Forelimb muscle (tissue), 1 donor: Measurements from ENCODE around the gene CEP95. TPM values are rescaled to one million over a fixed set of nuclear protein-coding genes. Genes with fewer than 3 reads are reported as not detected.
"Not testable (repeated sequence)": the region's sequence is repeated elsewhere in the genome, so short reads cannot be mapped to it uniquely, and the experiment has no call there.

ENCODE experiments used
- DNase-seq: peaks from one replicate; pipeline ENCODE4 v3.0.0-alpha.2; 2013; ENCODE audit warnings: low read depth
- polyA plus RNA-seq: library from polyadenylated mRNA; unstranded; fragments of 120-200 nt; gene quantifications from one replicate; pipeline ENCODE4 v1.2.1, GENCODE V29; 2013; ENCODE audit not compliant: insufficient read length

CEP95 gene
- polyA plus RNA-seq = 59.3 TPM

GRCh38 chr17:64506576-64507412 lies at the start of gene CEP95:
TSS of gene CEP95 (plus strand) at chr17:64506977. CDS start at chr17:64507098, 121 bp downstream.
- DNase-seq = peak; percentile 96

- no peak for DNase-seq
Observed at GRCh38 chr17:64457156-64457555, 49.6 kb upstream of the CEP95 start.

DNA sequence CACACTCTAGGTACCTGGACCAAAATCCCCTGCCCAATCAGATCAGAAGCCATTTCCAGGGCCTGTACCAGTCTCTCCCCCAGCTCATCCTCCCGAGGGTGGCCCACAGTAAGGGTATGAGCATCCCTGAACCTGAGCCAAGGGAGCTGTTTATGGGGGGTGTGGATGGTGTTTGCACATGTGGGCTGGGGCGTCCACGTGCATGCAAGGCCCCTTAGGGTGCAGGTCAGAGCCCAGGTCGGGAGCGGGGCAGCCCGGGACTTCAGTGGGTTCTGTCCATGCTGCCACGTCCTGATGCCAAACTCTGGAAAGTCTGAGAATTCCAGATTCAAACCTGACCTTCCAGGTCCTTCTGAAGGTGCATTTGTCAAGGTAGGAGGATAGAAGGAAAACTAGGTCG lies 48.0 kb upstream of the CEP95 start:
- no peak for DNase-seq

GRCh38 chr17:64459284-64459747 lies 47.5 kb upstream of the CEP95 start:
- DNase-seq = no peak

GRCh38 chr17:64459818-64460217 lies 47.0 kb upstream of the CEP95 start:
- not testable (repeated sequence) for DNase-seq

GRCh38 chr17:64460955-64461354 lies 45.8 kb upstream of the CEP95 start:
- DNase-seq = no peak

DNA sequence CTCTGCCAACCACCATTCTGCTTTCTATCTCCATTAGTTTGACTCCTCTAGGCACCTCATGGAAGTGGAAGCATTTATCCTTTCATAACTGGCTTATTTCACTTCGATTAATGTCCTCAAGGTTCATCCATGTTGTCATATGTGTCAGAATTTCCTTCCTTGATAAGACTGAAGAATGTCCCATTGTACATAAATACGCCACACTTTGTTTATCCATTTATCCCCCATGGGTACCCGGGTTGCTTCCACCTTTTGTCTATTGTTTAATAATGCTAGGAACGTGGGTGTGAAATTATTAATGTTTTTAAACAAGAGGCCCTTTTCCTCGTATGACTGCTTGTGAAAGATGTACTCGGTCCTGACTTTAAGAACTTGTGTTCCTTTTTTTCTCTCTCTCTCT lies 45.0 kb upstream of the CEP95 start:
- no peak for DNase-seq

DNA sequence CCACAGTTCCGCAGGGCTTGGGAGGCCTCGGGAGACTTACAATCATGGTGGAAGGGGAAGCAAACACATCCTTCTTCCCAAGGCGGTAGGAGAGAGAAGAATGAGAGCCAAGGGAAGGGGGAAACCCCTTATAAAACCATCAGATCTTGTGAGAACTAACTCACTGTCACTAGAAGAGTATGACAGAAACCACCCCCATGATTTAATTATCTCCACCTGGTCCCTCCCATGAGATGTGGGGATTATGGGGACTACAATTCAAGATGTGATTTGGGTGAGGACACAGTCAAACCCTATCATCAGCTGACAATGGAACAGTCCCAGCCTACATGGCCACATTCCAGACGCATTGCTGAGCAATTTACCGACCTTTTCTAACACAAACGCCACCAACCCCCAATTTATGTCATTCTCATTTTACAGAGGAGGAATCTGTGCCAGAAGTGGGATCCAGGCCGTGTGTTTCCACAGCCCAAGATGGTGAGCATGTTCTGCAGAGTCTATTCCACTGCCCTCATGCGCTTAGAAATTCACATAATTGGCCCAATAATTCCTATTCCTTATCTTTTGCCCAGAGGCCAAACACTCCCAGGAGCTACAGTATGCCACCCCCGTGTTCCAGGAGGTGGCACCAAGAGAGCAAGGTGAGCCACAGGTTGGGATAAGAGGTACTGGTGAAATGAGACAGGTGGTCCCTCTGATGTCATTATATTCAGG lies 40.6 kb upstream of the CEP95 start:
- no peak for DNase-seq

GRCh38 chr17:64466834-64467233 lies 39.9 kb upstream of the CEP95 start:
- not testable (repeated sequence) for DNase-seq

DNA sequence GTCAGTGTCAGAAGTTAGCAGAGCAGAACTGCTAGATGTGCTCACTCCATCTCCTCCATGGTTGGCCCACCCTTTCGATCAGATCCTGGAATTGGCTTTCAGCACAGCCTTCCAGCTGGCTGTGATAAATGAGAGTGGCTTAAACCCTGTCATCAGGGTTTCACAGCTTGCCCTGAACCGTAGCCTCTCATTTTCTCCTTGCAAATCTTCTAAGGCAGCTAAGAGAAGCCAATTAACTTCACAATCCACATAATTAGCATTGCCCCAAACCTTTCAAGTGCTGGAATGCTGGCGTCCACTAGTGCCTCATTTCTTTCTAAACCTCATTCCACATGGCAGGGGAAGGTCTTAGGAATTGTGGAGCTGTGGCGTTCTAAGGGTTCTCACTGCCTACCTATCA lies 36.2 kb upstream of the CEP95 start:
- no peak for DNase-seq

GRCh38 chr17:64471440-64471839 lies 35.3 kb upstream of the CEP95 start:
- DNase-seq = no peak

DNA sequence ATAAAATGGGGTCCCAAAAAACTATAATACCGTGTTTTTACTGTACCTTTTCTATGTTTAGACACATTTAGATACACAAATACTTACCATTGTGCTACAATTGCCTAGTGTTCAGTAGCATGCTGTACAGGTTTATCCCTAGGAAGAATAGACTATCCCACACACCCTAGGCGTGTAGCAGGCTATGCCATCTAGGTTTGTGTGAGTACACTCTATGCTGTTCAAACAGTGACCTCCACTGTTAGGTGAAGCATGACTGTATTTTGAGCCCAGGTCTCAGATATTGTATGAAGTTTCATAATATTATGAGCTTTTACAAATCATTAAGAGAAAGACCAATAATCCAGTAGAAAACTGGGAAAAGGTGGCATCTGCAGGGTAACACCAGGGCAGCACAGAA lies 34.2 kb upstream of the CEP95 start:
- no peak for DNase-seq

DNA sequence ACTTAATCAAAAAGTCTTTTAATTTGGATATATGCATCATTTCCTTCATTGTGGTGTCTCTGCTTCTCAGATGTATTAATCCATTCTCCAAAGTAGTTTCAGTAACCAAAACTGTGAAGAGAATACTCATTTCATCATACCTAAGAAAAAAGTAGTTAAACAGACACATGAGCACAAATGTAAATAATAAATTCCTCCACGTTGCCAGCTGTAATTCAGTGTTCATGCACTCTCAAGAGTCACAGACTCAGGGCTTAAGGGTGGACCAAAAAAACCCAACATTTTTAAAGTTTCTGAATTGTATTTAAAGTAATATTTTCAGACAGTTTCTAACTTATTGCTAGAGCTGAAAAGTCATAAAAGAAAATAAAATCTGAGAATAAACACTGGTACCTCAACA lies 28.9 kb upstream of the CEP95 start:
- no peak for DNase-seq

DNA sequence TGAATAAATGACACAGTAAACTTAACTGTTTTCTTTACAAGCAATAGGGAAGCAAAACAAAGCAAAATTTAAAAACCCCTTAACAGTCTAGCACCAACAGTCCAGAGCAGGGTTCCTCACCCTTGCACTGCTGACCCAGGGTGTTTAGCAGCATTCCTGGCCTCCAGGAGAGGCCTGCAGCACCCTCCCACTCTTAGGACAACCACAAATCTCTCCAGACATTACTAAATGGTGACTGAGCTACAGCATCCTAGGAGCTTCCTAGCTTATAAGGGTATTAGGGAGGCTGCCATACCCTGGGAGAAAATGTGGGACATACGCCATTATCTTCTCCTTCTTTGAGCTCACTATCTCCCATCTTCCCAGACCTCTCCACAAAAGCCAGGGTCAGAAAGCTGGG lies 25.8 kb upstream of the CEP95 start:
- no peak for DNase-seq

- DNase-seq = no peak
Observed at GRCh38 chr17:64484380-64484779, 22.4 kb upstream of the CEP95 start.

GRCh38 chr17:64488301-64488700 lies 18.5 kb upstream of the CEP95 start:
- DNase-seq = no peak

DNA sequence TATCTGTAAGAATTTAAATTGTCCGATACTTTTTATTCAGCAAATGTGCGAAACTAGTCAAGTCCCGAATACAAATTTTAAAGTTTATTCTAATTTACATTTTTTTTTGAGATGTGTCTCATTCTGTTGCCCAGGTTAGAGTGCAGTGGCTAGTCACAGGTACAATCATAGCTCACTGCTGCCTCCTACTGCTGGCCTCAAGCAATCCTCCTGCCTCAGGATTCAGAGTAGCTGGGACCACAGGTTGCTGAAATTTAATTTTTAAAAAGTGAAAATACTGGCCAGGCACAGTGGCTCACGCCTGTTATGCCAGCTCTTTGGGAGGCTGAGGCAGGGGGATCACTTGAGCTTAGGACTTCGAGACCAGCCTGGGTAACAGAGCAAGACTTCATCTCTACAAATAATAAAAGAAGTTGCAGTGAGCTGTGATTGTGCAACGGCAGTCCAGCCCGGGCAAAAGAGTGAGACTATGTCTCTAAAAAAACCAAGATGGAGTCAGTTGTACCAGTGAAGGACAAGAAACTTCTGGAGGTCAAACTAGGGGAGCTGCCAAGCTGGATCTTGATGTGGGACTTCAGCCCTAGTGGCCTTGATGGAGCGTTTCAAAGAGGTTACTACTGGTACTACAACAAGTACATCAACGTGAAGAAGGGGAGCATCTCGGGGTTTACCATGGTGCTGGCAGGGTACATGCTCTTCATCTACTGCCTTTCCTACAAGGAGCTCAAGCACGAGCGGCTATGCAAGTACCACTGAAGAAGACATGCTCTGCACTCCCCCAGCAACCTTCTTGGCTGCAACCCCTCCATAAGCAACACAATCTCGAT lies 15.5 kb upstream of the CEP95 start:
- no peak for DNase-seq

DNA sequence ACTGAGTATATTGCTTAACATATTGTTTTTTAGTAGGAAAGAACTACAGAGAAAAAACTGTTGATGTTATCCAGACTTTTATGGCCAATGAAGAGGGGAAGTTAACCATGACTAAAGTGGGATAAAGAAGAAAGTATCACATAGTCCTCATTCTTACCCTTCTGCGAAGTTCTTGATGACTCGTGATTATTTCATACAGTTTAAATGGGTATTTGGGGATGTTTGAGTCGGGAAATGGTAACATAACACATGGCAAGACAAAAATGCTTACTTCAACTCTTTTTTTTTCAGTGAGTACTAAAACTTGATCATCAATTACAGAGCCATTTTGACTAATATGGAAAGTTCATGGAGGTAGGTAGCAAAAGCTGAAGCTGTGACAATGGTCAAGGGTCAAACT lies 14.8 kb upstream of the CEP95 start:
- no peak for DNase-seq

DNA sequence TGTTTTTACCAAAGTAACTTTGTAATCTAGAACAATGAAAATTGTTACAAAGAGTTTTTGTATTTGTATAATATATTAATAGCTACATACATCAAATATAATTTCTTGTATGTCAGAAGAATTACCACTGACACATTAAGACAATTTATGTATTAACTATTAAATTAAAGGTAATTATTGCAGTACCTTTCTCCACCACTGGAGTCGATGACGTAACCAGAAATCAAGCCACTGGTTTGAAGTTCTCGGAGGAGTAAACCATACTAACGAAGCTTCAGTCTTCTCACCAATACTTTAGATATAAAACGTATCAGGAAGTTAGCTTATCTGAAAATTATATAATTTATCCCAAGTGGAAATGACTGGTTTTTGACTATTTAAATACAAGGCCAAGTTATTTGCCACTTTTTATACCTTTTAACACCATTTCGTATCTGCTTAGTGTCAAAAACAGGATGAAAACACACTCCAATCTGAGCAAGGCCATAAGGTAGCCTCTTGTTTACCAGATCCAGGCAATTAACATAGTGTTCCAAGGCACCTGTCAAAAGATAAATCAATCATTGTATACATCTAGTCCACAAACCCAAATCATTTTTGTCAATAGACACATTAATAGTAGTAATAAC lies 14.2 kb upstream of the CEP95 start:
- no peak for DNase-seq

- DNase-seq = no peak
Observed at GRCh38 chr17:64494121-64494520, 12.7 kb upstream of the CEP95 start.

GRCh38 chr17:64495300-64495699 lies 11.5 kb upstream of the CEP95 start:
- not testable (repeated sequence) for DNase-seq

DNA sequence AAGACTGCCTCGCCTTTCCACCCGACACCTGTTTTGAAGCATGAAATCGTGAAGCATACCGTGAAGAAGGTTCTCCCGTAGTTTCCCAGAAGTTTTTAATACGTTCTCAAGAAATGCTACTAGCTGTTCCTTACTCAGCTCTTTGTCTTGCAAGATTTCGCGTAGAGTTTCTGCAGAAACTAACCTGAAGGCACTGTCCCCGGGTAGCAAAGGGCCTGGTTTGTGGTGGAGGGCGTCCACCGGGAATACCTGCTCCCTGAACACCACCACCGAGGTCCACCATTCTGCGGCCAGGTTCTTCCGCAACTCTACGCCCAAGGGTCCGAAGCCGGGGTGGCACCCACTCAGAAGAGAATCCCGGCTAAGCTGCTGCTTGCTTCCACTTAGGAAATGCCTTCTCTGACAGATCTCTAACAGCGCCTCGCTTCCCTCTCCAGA lies 10.4 kb upstream of the CEP95 start:
- DNase-seq = no peak
